Loucy (cell line): Measurements from ENCODE around the gene EIF3K.

Experiments
- CTCF ChIP-seq: fragments of 200-600 bp; sonication (generic); conservative IDR thresholded peaks from 2 replicates; pipeline ENCODE4 v1.5.1; 2014; ENCODE audit warnings: mild to moderate bottlenecking, antibody characterized with exemption, low read length
- EZH2phosphoT487 ChIP-seq: fragments of 200-600 bp; IDR thresholded peaks from 2 replicates; pipeline ENCODE4 v1.6.1; 2018; ENCODE audit warnings: antibody characterized with exemption, mild to moderate bottlenecking, moderate library complexity, borderline replicate concordance

- TF ChIP-seq CTCF, result no peak
- TF ChIP-seq EZH2phosphoT487, result no peak
These were observed 23.2 kb downstream of the EIF3K start for GRCh38 chr19:38642176-38642575.
